Sigmoid colon (tissue), 7 donors: ENCODE measurements around the gene COX6B2. TPM values are rescaled to one million over a fixed set of nuclear protein-coding genes. Genes with fewer than 3 reads are reported as not detected.

Source experiments
- DNase-seq: peaks from one replicate; pipeline ENCODE4 v3.0.0-alpha.2; 2019
- H3K27ac ChIP-seq, 4 donors: fragments of 200-600 bp; sonication (generic); one replicate each; pipeline ENCODE4 v1.5.1; 2016 to 2019; ENCODE audit warnings: mild to moderate bottlenecking in 1 of 4
- H3K27me3 ChIP-seq, 3 donors: fragments of 200-600 bp; sonication (generic); one replicate each; pipeline ENCODE4 v1.5.1; 2019; ENCODE audit warnings: mild to moderate bottlenecking in 1 of 3
- H3K36me3 ChIP-seq, 4 donors: fragments of 200-600 bp; sonication (generic); one replicate each; pipeline ENCODE4 v1.5.1; 2016 to 2019
- H3K4me1 ChIP-seq, 4 donors: fragments of 200-600 bp; sonication (generic); one replicate each; pipeline ENCODE4 v1.5.1; 2017 to 2019
- H3K4me3 ChIP-seq, 4 donors: fragments of 200-600 bp; sonication (generic); one replicate each; pipeline ENCODE4 v1.5.1; 2017 to 2019; ENCODE audit warnings: mild to moderate bottlenecking in 2 of 4, moderate library complexity in 1 of 4
- H3K9me3 ChIP-seq, 4 donors: fragments of 200-600 bp in 3 of 4; sonication (generic) in 3 of 4; one replicate each; pipeline versions ENCODE4 v1.5.1 to v1.6.1; 2013 to 2019
- CTCF ChIP-seq, 4 experiments: fragments of 450-650 bp in 3 of 4; fragments of 200-600 bp in 1 of 4; IDR thresholded peaks; one replicate each; pipeline ENCODE4 v1.5.1; 2016 to 2019; ENCODE audit warnings: antibody characterized with exemption in 4 of 4, mild to moderate bottlenecking in 3 of 4, moderate library complexity in 2 of 4
- EP300 ChIP-seq, 4 donors: sonication (generic); formaldehyde crosslinking; IDR thresholded peaks; one replicate each; pipeline ENCODE4 v1.6.1; 2017; ENCODE audit warnings: antibody characterized with exemption in 4 of 4
- POLR2A ChIP-seq, 2 donors: fragments of 450-650 bp; IDR thresholded peaks; one replicate each; pipeline ENCODE4 v1.6.1; 2016; ENCODE audit warnings: antibody characterized with exemption in 2 of 2, mild to moderate bottlenecking in 2 of 2, moderate library complexity in 2 of 2
- POLR2AphosphoS5 ChIP-seq, 4 donors: sonication (generic); formaldehyde crosslinking; IDR thresholded peaks; one replicate each; pipeline ENCODE4 v1.6.1; 2017; ENCODE audit warnings: antibody characterized with exemption in 4 of 4
- WGBS, 2 donors: extraction: QIAGEN DNeasy Blood & Tissue Kit; methylation state at CpG; one replicate each; pipeline ENCODE4 v1.1.7; 2013; 5-methylcytosine and 5-hydroxymethylcytosine counted together
- intact Hi-C: fragments of 100-400 bp; cut with DNase I; formaldehyde crosslinking; loops from one replicate; pipeline ENCODE4 v1.15.1; 2023
- polyA plus RNA-seq, 3 donors: library from polyadenylated mRNA; stranded (reverse); fragments of 200-250 nt; gene quantifications; one replicate each; pipeline ENCODE4 v1.2.3, GENCODE V29; 2013
- total RNA-seq, 4 donors: library from RNA; depleted of rRNA; stranded (reverse); fragments of >200 nt; gene quantifications; one replicate each; pipeline ENCODE4 v1.1.0, GENCODE V29; 2016
- donor health status: healthy with polysubstance abuse.
- donor health status: Bipolar disorder and iron deficiency.
- donor health status: healthy.

The COX6B2 gene
- total and polyA plus RNA-seq, 7 donors = 0.16 to 3.8 (median 0.99) TPM; not detected in 3

DNA sequence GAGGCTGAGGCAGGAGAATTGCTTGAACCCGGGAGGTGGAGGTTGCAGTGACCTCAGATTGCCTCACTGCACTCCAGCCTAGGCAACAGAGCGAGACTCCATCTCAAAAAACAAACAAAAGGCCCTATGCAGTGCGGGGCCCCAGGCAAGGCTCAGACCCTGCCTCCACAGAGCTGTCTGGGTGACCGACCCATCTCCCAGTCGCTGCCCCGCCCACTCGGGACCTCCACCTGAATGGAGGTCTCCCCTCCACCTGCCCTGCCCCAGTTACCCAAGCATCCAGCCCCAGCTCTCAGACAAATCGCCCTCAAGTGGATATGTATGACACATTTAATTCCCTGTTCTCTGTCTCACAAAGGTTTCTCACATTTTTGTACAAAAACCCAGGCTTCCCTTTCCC is 10.7 kb upstream of the COX6B2 start:
- Histone ChIP-seq H3K27ac (no peak overlapping the region), H3K9me3 (no peaks in the 10 kb centered on the region), H3K4me1 (peaks cover 0 to 17% (median 14%) of the 10 kb centered on the region in 4 donors), H3K36me3 (no peaks in the 10 kb centered on the region), H3K27me3 (peaks cover 24 to 37% (median 25%) of the 10 kb centered on the region in 3 donors), H3K4me3 (no peak overlapping the region)
- no peak for DNase-seq
- TF ChIP-seq CTCF (IDR thresholded peaks at IDR 0.05) (no peak), POLR2A (IDR thresholded peaks at IDR 0.05) (no peak)
- intact Hi-C loops = no loop called here
- 80 to 88% methylated on average over 8 of the region's 8 CpGs for WGBS, 2 donors

DNA sequence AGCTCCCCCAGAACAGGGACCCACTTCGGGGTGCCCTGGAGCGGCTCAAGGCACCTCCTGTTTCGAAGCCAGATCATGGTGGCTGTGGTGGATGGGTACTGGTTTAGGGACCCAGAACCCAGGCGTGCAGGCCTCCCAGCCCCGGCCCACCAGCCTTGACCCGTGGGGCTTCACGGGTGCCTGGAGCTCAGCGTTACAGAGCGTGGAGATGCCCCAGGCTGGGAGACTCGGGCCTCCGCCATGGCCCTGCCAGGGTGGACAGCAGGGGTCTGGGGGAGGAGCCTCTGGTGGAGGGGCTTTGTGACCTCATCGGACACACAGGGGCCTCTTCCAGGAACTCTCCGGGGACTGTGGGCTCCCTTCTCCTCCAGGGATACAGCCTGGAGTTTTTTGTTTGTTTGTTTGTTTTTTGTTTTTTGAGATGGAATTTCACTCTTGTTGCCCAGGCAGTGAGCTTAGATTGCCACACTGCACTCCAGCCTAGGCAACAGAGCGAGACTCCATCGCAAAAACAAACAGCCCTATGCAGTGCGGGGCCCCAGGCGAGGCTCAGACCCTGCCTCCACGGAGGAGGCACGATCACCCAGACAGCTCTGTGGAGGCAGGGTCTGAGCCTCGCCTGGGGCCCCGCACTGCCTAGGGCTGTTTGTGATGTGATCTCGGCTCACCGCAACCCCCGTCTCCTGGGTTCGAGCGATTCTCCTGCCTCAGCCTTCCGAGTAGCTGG is 8.6 kb upstream of the COX6B2 start, which contains the start of gene GARIN5B:
TSS of gene GARIN5B (minus strand) at position 271 of the 727 bp plus-strand sequence. CDS start at position 77, 194 bp downstream.
- no peaks in the 10 kb centered on the region for H3K36me3 ChIP-seq
- no peak within 1 kb of the TSS for H3K27ac ChIP-seq
- TF ChIP-seq POLR2A (IDR thresholded peaks at IDR 0.05) (no peak), POLR2AphosphoS5 (IDR thresholded peaks at IDR 0.05) (no peak), EP300 (IDR thresholded peaks at IDR 0.05) (no peak), CTCF (IDR thresholded peaks at IDR 0.05) (no peak)
- H3K9me3 ChIP-seq = no peaks in the 10 kb centered on the region
- H3K27me3 ChIP-seq = peaks cover 4 to 16% (median 6%) of the 10 kb centered on the region in 3 donors
- intact Hi-C loops = no loop called here
- no peak for DNase-seq
- H3K4me1 ChIP-seq = no peaks in the 10 kb centered on the region
- WGBS, 2 donors = 77 to 82% methylated on average over 27 of the region's 27 CpGs
- H3K4me3 ChIP-seq = no peak within 1 kb of the TSS

DNA sequence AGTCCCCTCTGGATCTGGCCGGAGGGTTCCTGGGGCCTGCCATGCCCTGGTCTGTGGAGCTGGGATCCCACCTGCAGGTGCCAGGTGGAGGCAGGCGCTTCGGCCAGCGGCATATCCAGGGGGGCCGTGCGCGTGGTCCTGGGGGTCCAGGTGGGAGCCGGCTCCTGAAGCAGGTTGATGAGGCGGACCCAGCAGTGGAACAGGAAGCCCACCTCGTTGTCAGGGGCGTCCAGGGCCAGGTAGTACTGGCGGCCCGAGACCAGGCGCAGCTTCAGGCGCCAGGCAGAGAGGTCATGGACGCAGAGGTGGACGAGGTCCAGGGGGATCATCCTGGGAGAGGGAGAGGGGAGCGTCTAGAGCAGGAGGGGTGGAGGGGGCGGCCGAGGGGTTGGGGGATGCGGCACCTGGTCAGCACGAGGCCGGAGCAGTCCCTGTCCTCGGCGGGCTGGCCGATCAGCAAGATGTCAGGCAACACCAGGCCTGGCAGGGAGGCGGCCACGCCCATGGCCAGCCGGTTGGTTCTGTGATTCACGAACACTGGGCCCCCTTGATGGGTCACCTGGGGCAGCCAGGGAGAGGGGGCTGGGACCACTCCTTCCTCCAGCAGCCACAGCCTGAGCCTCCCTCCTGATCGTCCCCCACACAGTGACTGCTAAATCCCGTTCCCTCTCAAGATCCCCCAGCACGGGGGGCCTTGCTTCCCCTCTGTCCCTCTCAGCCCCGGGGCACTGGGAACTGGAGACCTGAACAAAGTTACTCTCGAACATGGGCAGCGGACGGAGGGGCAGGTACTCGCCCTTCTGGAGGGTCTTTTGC is 7.9 kb upstream of the COX6B2 start:
- 66 to 81% methylated on average over 38 of the region's 38 CpGs for WGBS, 2 donors
- Histone ChIP-seq H3K9me3 (no peaks in the 10 kb centered on the region), H3K36me3 (no peaks in the 10 kb centered on the region), H3K27me3 (peaks cover 0 to 9% (median 2%) of the 10 kb centered on the region in 3 donors), H3K4me3 (no peak overlapping the region), H3K4me1 (no peaks in the 10 kb centered on the region), H3K27ac (no peak overlapping the region)
- intact Hi-C loops = no loop called here
- no peak for TF ChIP-seq POLR2AphosphoS5 (IDR thresholded peaks at IDR 0.05)
- TF ChIP-seq CTCF (IDR thresholded peaks at IDR 0.05) = no peak
- TF ChIP-seq EP300 (IDR thresholded peaks at IDR 0.05) = no peak
- TF ChIP-seq POLR2A (IDR thresholded peaks at IDR 0.05) = no peak
- no peak for DNase-seq

DNA sequence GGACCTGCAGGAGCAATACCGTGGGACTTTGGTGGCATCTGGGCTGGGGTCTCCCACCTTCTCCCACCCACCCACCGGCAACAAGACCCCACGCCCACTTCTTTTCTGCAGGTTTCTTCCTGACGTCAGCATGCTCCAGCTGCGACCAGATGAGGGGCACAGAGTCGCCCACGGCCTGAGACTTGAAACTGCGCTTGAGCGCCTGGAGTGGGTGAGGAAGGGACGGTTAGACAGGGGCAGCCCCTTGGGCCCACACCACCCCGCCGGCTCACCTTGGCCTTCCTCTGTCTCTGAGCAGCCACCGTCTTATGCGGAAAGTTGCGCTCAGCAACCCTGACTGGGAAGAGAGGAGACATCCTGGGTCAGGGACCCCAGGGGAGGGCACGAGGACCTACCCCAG is 6.4 kb upstream of the COX6B2 start:
- Histone ChIP-seq H3K4me3 (no peak overlapping the region), H3K4me1 (no peaks in the 10 kb centered on the region), H3K9me3 (no peaks in the 10 kb centered on the region), H3K36me3 (no peaks in the 10 kb centered on the region), H3K27me3 (peaks cover 0 to 15% (median 5%) of the 10 kb centered on the region in 3 donors), H3K27ac (no peak overlapping the region)
- TF ChIP-seq POLR2AphosphoS5 (IDR thresholded peaks at IDR 0.05) (no peak), POLR2A (IDR thresholded peaks at IDR 0.05) (no peak), CTCF (IDR thresholded peaks at IDR 0.05) (no peak), EP300 (IDR thresholded peaks at IDR 0.05) (no peak)
- no peak for DNase-seq
- WGBS, 2 donors = 91% methylated on average over 16 of the region's 16 CpGs
- intact Hi-C loops = no loop called here
